ENCODE data around the gene A4GNT. TPM values are rescaled to one million over a fixed set of nuclear protein-coding genes. Genes with fewer than 3 reads are reported as not detected.

Gene A4GNT
- total RNA-seq, 1 donor from 2014 or later: not detected

GRCh38 chr3:138135146-138135832, 3.1 kb upstream of the A4GNT start:
- Histone ChIP-seq H3K9me3 (no peaks in the 10 kb centered on the region), H3K27me3 (no peaks in the 10 kb centered on the region), H3K4me3 (no peak overlapping the region), H3K36me3 (no peaks in the 10 kb centered on the region), H3K27ac (no peak overlapping the region), H3K4me1 (no peaks in the 10 kb centered on the region)
- no peak for TF ChIP-seq POLR2AphosphoS5 (IDR thresholded peaks at IDR 0.05; ENCODE audit: insufficient read depth in 1 of 2, low read depth in 1 of 2)
- intact Hi-C loops (cut with DNase I): no loop called here
- DNase-seq (ENCODE audit: extremely low spot score in 2 of 2): no peak

GRCh38 chr3:138127636-138128365, 4.4 kb downstream of the A4GNT start:
- intact Hi-C loops (cut with DNase I): no loop called here
- Histone ChIP-seq H3K4me1 (no peaks in the 10 kb centered on the region), H3K4me3 (no peak overlapping the region), H3K27ac (no peak overlapping the region), H3K9me3 (no peaks in the 10 kb centered on the region), H3K36me3 (no peaks in the 10 kb centered on the region), H3K27me3 (no peaks in the 10 kb centered on the region)
- DNase-seq (ENCODE audit: extremely low spot score in 2 of 2): no peak
- no peak for TF ChIP-seq POLR2AphosphoS5 (IDR thresholded peaks at IDR 0.05; ENCODE audit: insufficient read depth in 1 of 2, low read depth in 1 of 2)
- TF ChIP-seq POLR2A (IDR thresholded peaks at IDR 0.05): no peak
- TF ChIP-seq CTCF (IDR thresholded peaks at IDR 0.05): no peak

- no peak for TF ChIP-seq CTCF (IDR thresholded peaks at IDR 0.05)
- Histone ChIP-seq H3K36me3 (no peaks in the 10 kb centered on the region), H3K9me3 (no peaks in the 10 kb centered on the region), H3K4me1 (no peaks in the 10 kb centered on the region), H3K27me3 (no peaks in the 10 kb centered on the region), H3K27ac (no peak overlapping the region), H3K4me3 (no peak overlapping the region)
- intact Hi-C loops (cut with DNase I): no loop called here
- DNase-seq (ENCODE audit: extremely low spot score in 2 of 2): no peak
These were observed 6.5 kb downstream of the A4GNT start for GRCh38 chr3:138125548-138126221.

GRCh38 chr3:138124706-138125355, 7.4 kb downstream of the A4GNT start:
- no peaks in the 10 kb centered on the region for H3K4me1 ChIP-seq
- no peak overlapping the region for H3K4me3 ChIP-seq
- H3K36me3 ChIP-seq: no peaks in the 10 kb centered on the region
- H3K9me3 ChIP-seq: no peaks in the 10 kb centered on the region
- TF ChIP-seq POLR2A (IDR thresholded peaks at IDR 0.05): no peak
- no peak overlapping the region for H3K27ac ChIP-seq
- H3K27me3 ChIP-seq: no peaks in the 10 kb centered on the region
- intact Hi-C loops (cut with DNase I): no loop called here
- no peak for DNase-seq (ENCODE audit: extremely low spot score in 2 of 2)

GRCh38 chr3:138124188-138124587, 8.0 kb downstream of the A4GNT start:
- Histone ChIP-seq H3K27ac (no peak overlapping the region), H3K4me3 (no peak overlapping the region), H3K9me3 (no peaks in the 10 kb centered on the region), H3K36me3 (no peaks in the 10 kb centered on the region), H3K4me1 (no peaks in the 10 kb centered on the region), H3K27me3 (no peaks in the 10 kb centered on the region)
- intact Hi-C loops (cut with DNase I): no loop called here
- no peak for DNase-seq (ENCODE audit: extremely low spot score in 2 of 2)
- TF ChIP-seq CTCF (IDR thresholded peaks at IDR 0.05) (no peak), POLR2A (IDR thresholded peaks at IDR 0.05) (no peak)

Data from vagina (tissue), 2 donors.